Umbilical cord (tissue), 2 donors: Measurements from ENCODE around the gene PLCG1. TPM values are rescaled to one million over a fixed set of nuclear protein-coding genes. Genes with fewer than 3 reads are reported as not detected.
"Not testable (repeated sequence)": the region's sequence is repeated elsewhere in the genome, so short reads cannot be mapped to it uniquely, and the experiment has no call there.

Experiments
- DNase-seq: peaks from one replicate; pipeline ENCODE4 v3.0.0-alpha.2; 2015; ENCODE audit warnings: low spot score
- total RNA-seq: library from RNA; depleted of rRNA; stranded (reverse); fragments of >200 nt; gene quantifications from one replicate; pipeline ENCODE4 v1.2.3, GENCODE V29; 2014; ENCODE audit warnings: low replicate concordance; ENCODE audit not compliant: insufficient read depth

The PLCG1 gene
- 39.5 TPM for total RNA-seq

DNA sequence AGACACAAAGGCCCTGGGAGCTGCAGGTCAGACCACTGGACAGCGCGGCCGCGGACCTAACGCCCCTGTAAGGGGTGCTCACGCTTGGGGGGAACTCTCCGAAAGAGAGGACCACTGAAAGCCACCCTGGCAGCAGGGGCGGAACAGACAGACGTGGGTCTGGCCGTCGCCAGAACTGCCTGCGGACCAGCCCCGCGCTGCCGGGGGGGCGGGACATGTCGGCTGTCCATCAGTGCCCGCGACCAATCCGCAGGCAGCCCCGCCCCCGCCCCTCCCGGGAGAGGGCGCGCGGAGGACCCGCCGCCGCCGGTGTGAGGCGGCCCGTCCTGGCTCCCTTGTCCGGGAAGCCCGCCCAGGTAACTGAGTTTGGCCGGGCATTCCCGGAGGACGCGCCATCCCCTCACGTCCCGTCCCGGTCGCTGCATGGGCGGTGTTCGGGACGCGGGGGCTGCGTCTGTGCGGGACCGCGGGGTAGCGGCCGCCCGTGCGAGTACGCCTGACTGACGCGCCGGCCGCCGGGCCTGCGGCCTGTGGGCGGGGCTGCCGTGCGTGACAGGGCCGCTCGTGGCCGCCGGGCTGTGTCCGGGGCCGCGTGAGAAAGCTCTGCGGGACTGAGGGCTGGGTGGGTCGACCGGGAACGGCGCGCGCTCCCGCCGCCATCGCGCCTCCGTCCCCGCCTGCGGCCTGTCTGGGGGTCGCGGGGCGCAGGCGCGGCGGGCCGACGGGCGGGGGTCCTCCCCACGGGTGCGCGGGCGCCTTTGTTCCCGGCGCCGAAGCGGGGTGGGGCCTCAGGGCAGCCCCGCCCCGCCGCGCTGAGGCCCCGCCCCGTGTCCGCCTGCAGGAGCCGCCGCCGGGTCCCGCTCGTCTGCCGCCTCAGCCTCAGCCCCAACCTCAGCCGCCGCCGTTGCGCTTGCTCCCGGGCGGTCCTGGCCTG, at the start of gene PLCG1:
PLCG1 (plus strand) TSS at position 864 of the 934 bp plus-strand sequence. CDS start 99 bp downstream, outside the sequence.
- peak; percentile 92 for DNase-seq

GRCh38 chr20:41087777-41088176, 49.6 kb upstream of the PLCG1 start:
- DNase-seq: no peak

- DNase-seq: no peak
Measured at GRCh38 chr20:41089555-41089954, 47.8 kb upstream of the PLCG1 start.

GRCh38 chr20:41091927-41092326, 45.4 kb upstream of the PLCG1 start:
- no peak for DNase-seq

DNA sequence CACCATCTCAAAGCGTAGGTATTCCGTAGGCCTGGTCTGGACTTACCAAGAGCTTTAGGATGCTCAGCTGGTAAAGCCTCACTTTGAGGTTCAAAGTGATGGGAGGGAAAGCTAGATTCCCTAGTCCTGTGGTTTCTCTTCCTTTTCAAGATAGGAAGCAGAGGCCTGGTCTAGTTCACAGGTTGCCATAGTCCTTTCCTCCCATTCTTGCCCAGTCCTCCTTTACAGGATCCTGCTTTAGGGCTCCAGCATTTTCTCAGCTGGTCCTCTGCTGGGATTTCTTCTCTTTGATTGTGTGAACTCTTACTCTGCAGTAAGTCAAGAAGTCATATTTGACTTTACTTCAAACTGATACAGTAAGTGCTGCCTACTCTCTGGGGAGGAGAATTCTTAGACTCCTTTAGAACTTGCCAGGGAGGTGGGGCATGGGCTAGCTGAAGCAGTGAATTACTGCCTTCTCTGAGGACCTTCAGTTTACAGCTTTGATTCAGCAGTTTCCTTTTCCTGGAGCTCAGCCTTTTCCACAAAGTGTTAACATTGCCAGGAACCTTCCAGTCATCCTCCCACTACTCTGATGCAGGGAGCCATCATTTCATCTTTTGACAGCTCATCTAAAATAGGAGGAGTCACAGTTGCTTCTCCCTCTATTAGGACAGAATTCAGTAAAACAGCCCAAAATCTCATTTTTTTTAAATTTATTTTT, 42.8 kb upstream of the PLCG1 start:
- peak; percentile 73 for DNase-seq

DNA sequence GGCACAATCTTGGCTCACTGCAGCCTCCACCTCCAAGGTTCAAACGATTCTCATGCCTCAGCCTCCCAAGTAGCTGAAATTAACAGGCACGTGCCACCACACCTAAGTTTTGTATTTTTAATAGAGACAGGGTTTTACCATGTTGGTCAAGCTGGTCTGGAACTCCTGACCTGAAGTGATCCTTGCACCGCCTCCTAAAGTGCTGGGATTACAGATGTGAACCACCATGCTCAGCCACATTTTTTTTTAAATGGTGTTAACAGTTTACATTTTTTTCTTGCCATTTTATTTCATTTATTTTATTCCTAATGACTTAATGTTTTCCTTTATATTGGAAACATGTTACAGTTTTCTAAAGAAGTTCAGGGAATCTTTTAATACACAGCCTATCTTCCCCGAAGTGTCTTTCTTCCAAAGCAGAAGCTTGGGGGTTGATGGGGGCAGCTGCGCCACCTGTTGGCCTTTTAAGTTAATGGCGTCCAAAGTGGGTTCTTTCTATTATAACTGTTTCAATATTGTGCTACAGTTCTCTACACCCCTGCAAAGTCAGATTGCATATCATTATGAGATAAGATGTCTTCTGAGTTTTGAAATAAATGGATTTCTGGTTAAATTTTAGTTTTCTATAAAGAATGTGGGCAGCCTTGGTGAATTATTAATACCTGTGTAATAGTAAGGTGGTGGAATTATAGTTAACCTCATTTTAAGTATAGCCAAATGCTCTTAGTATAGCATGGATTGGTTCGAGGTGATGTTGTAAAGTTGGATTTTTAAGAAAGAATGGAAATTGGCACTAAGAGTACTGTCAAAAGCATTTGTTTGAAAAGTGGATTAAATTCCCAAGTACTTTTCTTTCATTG, 42.0 kb upstream of the PLCG1 start:
- peak; percentile 68 for DNase-seq

- peak; percentile 27 for DNase-seq
Measured at GRCh38 chr20:41098703-41099250, 38.6 kb upstream of the PLCG1 start.

- DNase-seq: no peak
Measured at GRCh38 chr20:41100001-41100480, 37.3 kb upstream of the PLCG1 start.

- DNase-seq: no peak
Measured at GRCh38 chr20:41101660-41102059, 35.7 kb upstream of the PLCG1 start.

DNA sequence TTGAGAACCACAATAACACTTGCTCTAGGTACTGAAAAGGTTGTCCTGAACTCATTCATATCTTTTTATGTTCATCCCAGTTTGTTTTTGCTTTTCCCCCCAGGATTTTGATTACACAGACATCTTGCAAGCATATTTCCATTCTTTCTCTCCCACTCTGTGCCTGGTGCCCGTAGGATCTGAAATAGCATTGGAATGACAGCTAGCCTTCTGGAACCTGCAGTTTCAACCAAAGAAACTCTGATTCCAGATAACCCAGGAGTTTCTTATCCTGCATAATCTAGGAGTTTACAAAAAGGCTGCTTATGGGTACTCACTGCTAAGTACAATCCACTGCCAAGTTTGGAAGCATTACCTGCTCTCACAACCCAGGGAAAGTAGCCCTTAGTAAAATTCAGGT, 28.8 kb upstream of the PLCG1 start:
- no peak for DNase-seq

GRCh38 chr20:41110012-41110411, 27.3 kb upstream of the PLCG1 start:
- DNase-seq: no peak

- no peak for DNase-seq
Measured at GRCh38 chr20:41110930-41111577, 26.3 kb upstream of the PLCG1 start.

DNA sequence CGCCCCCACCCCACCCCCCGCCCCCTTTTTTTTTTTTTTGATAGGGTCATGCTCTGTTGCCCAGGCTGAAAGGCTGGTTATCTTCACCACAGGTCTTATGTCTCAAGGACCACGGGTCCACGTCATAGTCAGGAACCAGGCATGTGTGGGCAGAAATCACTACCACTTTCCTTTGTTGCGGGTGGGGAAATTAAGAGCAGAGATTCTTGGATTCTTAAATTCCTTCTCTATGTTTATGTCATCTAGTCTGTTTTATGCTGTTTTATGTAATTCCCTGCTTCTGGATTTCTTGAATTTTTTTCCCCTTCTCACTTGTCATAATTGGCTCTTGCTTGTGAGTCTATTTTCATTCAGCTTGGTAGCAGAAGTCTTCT, 25.8 kb upstream of the PLCG1 start:
- DNase-seq: no peak

DNA sequence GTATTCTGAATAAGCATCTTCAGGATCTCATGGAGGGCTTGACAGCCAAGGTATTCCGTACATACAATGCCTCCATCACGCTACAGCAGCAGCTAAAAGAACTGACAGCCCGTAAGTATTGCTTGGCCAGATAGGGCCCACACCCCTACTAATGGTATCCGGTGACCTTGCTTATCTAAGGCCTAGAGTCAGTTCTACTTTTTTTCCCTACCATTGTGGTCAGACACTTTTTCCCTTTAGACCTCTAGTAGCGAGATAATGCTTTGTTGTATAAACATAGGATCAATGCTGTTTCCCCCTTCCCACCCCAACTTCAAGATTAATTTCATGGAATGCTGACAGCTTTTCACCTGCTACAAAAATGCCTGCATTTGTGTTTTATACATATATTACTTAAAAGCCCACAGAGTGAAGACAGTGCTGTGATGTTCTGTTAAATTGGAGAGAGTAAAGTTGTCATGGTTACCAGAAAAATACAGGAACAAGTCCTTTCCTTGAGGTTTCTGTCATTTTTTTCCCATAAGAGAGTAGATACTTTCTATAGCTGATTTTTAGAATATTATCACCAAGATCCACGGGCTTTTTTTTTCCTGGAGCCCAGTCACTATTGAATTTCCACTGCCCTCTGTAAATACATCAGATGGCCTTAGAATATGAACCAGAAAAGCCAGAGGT, 20.9 kb upstream of the PLCG1 start:
- DNase-seq: no peak

DNA sequence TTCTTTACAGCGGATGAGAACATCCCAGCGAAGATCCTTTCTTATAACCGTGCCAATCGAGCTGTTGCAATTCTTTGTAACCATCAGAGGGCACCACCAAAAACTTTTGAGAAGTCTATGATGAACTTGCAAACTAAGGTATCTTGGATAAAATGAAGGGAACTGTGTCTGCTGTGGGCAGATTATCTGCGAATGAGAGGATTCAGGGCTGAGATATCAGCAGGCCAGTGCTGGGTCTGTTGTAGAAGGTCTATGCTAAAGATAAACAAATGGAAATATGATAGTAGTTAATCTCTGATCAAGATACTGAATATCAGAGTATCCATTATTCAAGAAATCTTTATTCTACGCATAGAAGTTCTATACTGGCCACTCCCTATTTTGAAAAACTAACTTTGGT, 19.2 kb upstream of the PLCG1 start:
- not testable (repeated sequence) for DNase-seq

DNA sequence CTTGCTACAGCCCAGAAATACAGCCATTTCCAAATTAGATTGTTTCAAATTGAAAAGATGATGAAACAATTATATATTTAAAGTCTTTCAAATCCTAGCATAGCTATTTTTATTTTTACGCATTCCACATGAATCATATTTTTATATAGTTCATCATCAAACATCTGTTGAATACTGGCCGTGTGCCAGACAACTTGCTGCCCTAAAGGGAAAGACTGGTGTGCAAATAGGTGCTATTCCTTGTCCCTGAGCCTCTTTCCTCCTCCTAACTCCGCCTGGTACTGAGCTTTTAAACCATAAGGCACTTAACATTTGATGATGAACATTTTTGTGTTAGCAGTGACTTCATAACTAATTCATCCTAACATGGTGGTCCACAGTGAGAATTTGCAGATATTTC, 18.7 kb upstream of the PLCG1 start:
- DNase-seq: no peak

DNA sequence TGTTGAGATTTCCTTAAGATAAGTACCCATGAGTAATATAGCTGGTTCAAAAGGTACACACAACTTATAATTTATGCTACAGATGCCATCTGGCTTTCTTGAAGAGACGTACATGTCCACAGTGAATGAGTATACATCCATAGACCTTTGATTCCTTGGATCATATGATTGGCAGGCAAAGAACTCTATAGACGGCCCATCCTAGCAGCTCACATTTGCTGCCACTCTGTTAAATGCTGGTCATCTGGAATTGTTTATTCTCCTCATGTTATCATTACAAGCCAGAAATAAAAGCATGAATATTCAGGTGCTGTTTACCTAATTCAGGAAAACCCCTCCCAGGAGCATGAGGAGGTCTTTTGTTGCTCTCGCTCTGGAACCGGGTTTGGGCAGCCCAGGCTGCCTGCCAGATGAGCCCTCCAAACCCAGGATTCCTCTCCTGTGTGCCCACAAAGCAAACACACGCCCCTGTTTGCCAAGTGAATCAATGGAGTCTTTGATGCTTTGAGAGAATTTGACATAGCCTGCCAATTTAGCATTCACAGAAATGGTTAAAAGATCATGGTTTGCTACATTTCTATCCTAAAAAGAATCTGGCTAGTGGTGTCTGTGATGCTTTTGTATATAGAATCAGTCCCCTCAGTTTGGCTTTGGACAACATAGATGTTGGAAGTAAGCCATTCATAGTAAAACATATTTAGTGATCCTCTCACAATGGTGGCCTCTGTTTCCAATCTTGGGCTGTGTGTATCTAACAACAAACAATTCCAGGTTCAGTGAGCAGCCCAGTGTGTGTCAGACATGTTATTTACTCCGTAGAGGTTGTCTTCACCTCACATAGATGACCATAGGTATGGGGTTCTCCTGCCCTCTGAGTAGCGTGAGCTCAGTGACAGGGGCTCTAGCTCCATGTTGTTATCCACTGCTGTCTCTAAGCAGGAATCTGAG, 17.5 kb upstream of the PLCG1 start:
- no peak for DNase-seq

GRCh38 chr20:41121399-41121798, 15.9 kb upstream of the PLCG1 start:
- no peak for DNase-seq

GRCh38 chr20:41123631-41124030, 13.7 kb upstream of the PLCG1 start:
- DNase-seq: no peak
